GM12865 (cell line): ENCODE data around the gene SUPT6H.

Experiments used
- DNase-seq: peaks from one replicate; pipeline ENCODE4 v3.0.0; 2010; ENCODE audit warnings: low read depth
- H3K4me3 ChIP-seq: 2 replicates; pipeline ENCODE4 v1.5.1; 2011; ENCODE audit warnings: mild to moderate bottlenecking, low read depth, low read length, control low read depth
- TF ChIP-seq, protein P1 (sequence below): IDR thresholded peaks from 2 replicates; pipeline ENCODE4 v1.5.1; 2011; ENCODE audit warnings: low read length, control low read depth, low read depth, inconsistent platforms; ENCODE audit not compliant: insufficient read depth; ENCODE audit errors: missing control alignments

The SUPT6H gene

GRCh38 chr17:28686296-28686695 is 24.3 kb downstream of the SUPT6H start:
- DNase-seq, result no peak
- TF ChIP-seq, protein P1, sequence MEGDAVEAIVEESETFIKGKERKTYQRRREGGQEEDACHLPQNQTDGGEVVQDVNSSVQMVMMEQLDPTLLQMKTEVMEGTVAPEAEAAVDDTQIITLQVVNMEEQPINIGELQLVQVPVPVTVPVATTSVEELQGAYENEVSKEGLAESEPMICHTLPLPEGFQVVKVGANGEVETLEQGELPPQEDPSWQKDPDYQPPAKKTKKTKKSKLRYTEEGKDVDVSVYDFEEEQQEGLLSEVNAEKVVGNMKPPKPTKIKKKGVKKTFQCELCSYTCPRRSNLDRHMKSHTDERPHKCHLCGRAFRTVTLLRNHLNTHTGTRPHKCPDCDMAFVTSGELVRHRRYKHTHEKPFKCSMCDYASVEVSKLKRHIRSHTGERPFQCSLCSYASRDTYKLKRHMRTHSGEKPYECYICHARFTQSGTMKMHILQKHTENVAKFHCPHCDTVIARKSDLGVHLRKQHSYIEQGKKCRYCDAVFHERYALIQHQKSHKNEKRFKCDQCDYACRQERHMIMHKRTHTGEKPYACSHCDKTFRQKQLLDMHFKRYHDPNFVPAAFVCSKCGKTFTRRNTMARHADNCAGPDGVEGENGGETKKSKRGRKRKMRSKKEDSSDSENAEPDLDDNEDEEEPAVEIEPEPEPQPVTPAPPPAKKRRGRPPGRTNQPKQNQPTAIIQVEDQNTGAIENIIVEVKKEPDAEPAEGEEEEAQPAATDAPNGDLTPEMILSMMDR, result no peak
- H3K4me3 ChIP-seq, result no peak overlapping the region

DNA sequence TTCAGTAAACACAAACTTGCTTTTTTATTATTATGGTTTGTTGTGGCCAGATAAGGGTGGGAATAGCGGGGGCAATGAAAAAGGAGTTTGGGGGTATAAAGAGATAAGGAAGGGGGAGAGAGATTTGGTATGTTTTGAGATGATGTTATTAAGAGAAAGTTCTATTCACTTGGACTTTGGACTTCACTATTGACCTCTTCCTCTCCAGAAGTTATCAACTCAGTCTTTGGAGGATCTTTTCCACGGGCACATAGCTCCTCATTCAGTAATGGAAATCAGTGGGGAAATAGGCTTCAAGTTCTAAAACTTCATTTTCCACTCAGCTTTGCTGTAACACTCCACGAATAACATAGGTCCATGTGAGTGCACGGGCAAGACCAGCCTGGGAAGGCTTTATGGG is 26.5 kb downstream of the SUPT6H start:
- DNase-seq, result no peak
- TF ChIP-seq, protein P1, result no peak
- no peak overlapping the region for H3K4me3 ChIP-seq

GRCh38 chr17:28689011-28689410 is 27.0 kb downstream of the SUPT6H start:
- no peak for DNase-seq
- no peak overlapping the region for H3K4me3 ChIP-seq
- TF ChIP-seq, protein P1, result no peak

DNA sequence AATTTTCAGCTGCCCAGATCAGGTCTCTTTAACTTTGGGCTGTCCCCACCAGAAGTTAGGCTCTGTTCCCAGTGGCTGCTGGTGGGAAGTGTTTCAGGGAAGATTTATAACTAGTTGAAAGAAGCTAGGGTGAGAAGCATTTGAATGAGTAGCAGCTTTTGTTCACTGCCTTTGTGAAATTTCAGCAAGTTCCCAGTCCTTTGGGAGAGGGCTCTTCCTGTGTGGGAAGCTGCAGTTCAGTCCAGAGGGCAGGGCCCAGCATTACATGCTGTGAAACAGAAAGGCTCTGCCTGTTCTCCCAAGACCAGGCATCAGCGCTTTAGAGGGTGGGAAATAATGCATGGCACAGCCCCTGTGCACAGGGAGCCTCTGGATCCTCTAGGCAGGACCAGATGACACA is 31.9 kb downstream of the SUPT6H start:
- DNase-seq, result no peak
- TF ChIP-seq, protein P1, result no peak
- H3K4me3 ChIP-seq, result no peak overlapping the region

DNA sequence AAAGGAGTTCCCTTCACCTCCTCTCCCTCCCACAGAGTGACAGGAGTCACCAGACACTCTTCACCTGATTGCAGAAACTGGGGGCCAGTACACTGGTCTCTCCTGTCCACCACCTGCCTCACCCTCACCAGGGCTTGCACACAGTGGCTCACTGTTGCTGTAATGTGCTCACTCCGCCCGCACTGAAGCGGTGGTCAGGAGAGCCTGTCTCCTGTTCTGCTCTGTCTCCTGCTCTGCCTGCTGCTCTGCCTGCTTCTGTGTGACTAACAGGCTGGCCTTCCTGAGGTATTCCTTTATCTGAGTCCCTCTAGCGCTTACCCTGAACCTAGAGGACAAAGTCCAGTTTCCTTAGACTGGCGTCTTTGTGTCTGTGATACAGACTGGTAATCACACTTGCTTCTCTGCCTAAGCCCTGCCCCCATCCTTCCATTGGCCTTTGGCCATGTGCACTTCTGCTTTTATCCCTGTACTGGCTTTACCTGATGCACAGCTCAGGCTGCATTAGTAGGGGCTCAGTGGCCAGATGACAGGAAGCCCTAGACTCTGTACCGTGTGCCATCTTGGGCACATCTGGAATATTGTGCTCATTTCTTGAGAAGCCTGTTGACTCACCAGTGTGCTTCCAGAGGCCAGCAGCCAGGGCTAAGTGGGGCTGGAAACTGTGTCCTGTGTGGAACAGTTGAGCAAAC is 36.4 kb downstream of the SUPT6H start:
- no peak for DNase-seq
- TF ChIP-seq, protein P1, result no peak
- no peak overlapping the region for H3K4me3 ChIP-seq

DNA sequence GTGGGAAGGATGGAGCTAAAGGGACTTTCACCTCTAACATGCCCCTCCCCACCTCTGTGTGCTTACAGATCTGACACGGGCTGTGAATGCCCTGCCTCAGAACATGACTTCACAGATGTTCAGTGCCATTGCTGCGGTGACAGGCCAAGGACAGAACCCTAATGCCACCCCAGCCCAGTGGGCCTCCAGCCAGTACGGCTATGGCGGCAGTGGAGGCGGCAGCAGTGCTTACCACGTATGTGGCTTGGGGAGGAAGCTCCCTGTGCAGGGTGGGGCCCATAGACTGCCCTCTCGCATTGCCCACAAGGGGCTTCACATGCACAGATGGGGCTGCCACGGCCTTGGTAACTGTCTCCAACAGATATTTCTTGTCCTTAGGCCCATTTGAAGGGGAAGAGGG is 38.3 kb downstream of the SUPT6H start:
- TF ChIP-seq, protein P1, result no peak
- DNase-seq, result no peak
- H3K4me3 ChIP-seq, result no peak overlapping the region
